Osteoblast (primary cell): ENCODE results near the gene TMEM37. TPM values are rescaled to one million over a fixed set of nuclear protein-coding genes. Genes with fewer than 3 reads are reported as not detected.

Source experiments
- DNase-seq: peaks from one replicate; pipeline ENCODE4 v3.0.0; 2011; ENCODE audit warnings: low spot score, mixed read lengths; ENCODE audit not compliant: insufficient read length; ENCODE audit errors: missing footprints
- H2AFZ ChIP-seq: 2 replicates; pipeline ENCODE4 v1.6.0; 2011; ENCODE audit warnings: mild to moderate bottlenecking, low read length
- H3K27ac ChIP-seq: 2 replicates; pipeline ENCODE4 v1.5.1; 2011; ENCODE audit warnings: mild to moderate bottlenecking, low read depth, low read length, moderate library complexity
- H3K27me3 ChIP-seq: 2 replicates; pipeline ENCODE4 v1.6.0; 2012; ENCODE audit warnings: mild to moderate bottlenecking, control low read depth, inconsistent platforms, low read length, moderate library complexity; ENCODE audit not compliant: insufficient read depth
- H3K36me3 ChIP-seq: 2 replicates; pipeline ENCODE4 v1.5.1; 2011; ENCODE audit warnings: mild to moderate bottlenecking, low read length, control low read depth, moderate library complexity; ENCODE audit not compliant: insufficient read depth
- H3K4me1 ChIP-seq: 2 replicates; pipeline ENCODE4 v1.5.1; 2011; ENCODE audit warnings: mild to moderate bottlenecking, low read length, control low read depth, moderate library complexity; ENCODE audit not compliant: insufficient read depth
- H3K4me2 ChIP-seq: 2 replicates; pipeline ENCODE4 v1.6.0; 2011; ENCODE audit warnings: mild to moderate bottlenecking, low read length; ENCODE audit not compliant: insufficient read depth
- H3K4me3 ChIP-seq: fragments of 200-600 bp; sonication (generic); 3 replicates; pipeline ENCODE4 v1.5.1; 2012; ENCODE audit warnings: mild to moderate bottlenecking, low read length, inconsistent platforms; ENCODE audit not compliant: insufficient read depth
- H3K79me2 ChIP-seq: 2 replicates; pipeline ENCODE4 v1.6.0; 2012; ENCODE audit warnings: mild to moderate bottlenecking, low read length, control low read depth, inconsistent platforms; ENCODE audit not compliant: insufficient read depth
- H3K9me3 ChIP-seq: 2 replicates; pipeline ENCODE4 v1.5.1; 2011; ENCODE audit warnings: low read depth, low read length, control low read depth
- H4K20me1 ChIP-seq: 2 replicates; pipeline ENCODE4 v1.6.0; 2012; ENCODE audit warnings: mild to moderate bottlenecking, low read length, control low read depth; ENCODE audit not compliant: insufficient read depth
- total RNA-seq: library from RNA; depleted of rRNA; stranded (reverse); fragments of >200 nt; gene quantifications from 2 replicates; pipeline ENCODE4 v1.2.3, GENCODE V29; 2012
- TF ChIP-seq, protein P1 (sequence below): IDR thresholded peaks from 2 replicates; pipeline ENCODE4 v1.5.1; 2011; ENCODE audit warnings: mild to moderate bottlenecking, low read depth, low read length, moderate library complexity; ENCODE audit errors: extremely low read depth

Gene TMEM37
- total RNA-seq, 1 donor = 1.1 TPM

DNA sequence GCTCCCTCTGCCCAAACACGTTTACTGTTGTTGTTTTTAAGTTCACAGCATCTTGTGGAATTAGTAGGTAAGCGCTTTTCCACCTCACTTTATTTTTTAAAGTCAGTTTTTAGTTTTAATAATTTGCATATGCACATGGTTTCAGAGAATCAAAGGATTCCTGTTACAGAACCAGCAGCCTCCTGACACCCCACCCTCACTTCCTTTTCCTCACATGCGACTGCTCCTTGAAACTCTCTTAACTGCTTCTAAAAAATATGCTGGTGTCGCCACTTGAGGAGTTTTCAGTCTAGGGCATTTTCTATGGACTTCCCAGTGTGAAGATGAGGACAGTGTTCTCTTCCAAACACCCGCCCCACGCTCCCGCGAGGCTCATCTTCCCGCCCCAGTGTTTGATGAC lies 14.4 kb downstream of the TMEM37 start:
- Histone ChIP-seq H3K27me3 (peaks cover 36% of the 10 kb centered on the region), H3K9me3 (no peaks in the 10 kb centered on the region), H3K79me2 (no peaks in the 10 kb centered on the region), H3K4me1 (no peaks in the 10 kb centered on the region), H3K36me3 (no peaks in the 10 kb centered on the region), H3K27ac (no peak overlapping the region), H2AFZ (no peak overlapping the region), H4K20me1 (no peaks in the 10 kb centered on the region), H3K4me3 (no peak overlapping the region), H3K4me2 (no peak overlapping the region)
- TF ChIP-seq, protein P1, sequence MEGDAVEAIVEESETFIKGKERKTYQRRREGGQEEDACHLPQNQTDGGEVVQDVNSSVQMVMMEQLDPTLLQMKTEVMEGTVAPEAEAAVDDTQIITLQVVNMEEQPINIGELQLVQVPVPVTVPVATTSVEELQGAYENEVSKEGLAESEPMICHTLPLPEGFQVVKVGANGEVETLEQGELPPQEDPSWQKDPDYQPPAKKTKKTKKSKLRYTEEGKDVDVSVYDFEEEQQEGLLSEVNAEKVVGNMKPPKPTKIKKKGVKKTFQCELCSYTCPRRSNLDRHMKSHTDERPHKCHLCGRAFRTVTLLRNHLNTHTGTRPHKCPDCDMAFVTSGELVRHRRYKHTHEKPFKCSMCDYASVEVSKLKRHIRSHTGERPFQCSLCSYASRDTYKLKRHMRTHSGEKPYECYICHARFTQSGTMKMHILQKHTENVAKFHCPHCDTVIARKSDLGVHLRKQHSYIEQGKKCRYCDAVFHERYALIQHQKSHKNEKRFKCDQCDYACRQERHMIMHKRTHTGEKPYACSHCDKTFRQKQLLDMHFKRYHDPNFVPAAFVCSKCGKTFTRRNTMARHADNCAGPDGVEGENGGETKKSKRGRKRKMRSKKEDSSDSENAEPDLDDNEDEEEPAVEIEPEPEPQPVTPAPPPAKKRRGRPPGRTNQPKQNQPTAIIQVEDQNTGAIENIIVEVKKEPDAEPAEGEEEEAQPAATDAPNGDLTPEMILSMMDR = no peak
- no peak for DNase-seq

DNA sequence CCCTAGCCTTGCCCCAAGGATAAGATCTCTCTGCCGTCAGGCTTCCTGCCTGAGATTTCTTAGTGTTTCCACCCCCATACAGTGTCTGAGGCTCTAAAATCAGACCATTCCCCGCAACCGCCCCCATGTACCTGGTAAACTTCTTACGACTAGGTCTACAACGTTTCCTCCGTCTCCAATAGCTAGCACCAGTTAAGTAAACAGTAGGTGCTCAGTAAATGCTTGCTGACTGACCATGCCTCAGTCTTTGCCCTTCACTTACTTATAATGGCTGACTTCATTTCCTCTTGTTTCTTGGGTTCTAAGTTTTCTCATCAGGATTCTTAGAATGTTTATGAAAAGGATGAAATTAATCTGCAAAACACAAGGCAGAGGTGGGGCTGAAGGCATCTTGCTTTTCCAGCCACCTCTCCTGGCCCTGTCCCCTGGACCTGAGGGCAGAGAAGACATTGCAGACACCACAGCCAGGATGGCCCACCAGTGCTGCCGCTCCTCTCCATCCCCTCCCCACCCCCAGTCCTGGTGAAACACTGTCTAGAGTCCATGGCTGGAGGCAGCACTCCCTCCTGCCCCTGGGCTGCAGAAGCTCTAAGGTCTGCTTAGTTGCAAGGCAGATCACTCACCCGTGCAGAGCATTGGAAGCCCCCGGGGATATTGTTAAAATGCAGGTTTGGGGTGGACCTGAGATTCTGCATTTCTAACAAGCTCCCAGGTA lies 16.9 kb downstream of the TMEM37 start:
- Histone ChIP-seq H3K79me2 (no peaks in the 10 kb centered on the region), H3K9me3 (no peaks in the 10 kb centered on the region), H3K27ac (no peak overlapping the region), H3K4me1 (no peaks in the 10 kb centered on the region), H3K36me3 (no peaks in the 10 kb centered on the region), H2AFZ (no peak overlapping the region), H3K27me3 (peaks cover 44% of the 10 kb centered on the region), H3K4me3 (no peak overlapping the region), H4K20me1 (no peaks in the 10 kb centered on the region), H3K4me2 (no peak overlapping the region)
- TF ChIP-seq, protein P1 = no peak
- DNase-seq = peak; percentile 37

DNA sequence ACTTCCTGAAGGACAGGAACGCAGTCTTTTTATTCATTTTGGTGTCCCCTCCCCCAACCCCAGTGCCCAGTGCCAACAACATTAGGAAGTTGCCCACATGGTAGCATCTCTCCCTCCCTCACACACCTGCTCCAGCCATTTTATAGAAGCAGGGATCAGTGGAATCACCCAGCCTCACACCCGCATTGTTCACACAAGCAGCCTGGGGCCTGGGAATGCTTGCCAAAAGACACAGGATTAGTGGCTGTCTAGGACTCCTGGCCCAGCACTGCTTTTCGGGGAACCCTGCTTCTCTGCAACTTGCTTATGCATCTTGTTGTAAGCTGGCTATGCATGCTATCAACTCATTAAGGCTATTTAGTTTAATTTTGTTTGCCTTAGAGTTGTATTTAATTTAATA lies 17.9 kb downstream of the TMEM37 start:
- DNase-seq = no peak
- no peaks in the 10 kb centered on the region for H3K36me3 ChIP-seq
- no peaks in the 10 kb centered on the region for H3K4me1 ChIP-seq
- H3K4me3 ChIP-seq = no peak overlapping the region
- no peaks in the 10 kb centered on the region for H4K20me1 ChIP-seq
- H3K79me2 ChIP-seq = no peaks in the 10 kb centered on the region
- no peak overlapping the region for H2AFZ ChIP-seq
- H3K4me2 ChIP-seq = no peak overlapping the region
- no peak overlapping the region for H3K27ac ChIP-seq
- H3K9me3 ChIP-seq = no peaks in the 10 kb centered on the region
- peaks cover 44% of the 10 kb centered on the region for H3K27me3 ChIP-seq
- TF ChIP-seq, protein P1 = no peak

DNA sequence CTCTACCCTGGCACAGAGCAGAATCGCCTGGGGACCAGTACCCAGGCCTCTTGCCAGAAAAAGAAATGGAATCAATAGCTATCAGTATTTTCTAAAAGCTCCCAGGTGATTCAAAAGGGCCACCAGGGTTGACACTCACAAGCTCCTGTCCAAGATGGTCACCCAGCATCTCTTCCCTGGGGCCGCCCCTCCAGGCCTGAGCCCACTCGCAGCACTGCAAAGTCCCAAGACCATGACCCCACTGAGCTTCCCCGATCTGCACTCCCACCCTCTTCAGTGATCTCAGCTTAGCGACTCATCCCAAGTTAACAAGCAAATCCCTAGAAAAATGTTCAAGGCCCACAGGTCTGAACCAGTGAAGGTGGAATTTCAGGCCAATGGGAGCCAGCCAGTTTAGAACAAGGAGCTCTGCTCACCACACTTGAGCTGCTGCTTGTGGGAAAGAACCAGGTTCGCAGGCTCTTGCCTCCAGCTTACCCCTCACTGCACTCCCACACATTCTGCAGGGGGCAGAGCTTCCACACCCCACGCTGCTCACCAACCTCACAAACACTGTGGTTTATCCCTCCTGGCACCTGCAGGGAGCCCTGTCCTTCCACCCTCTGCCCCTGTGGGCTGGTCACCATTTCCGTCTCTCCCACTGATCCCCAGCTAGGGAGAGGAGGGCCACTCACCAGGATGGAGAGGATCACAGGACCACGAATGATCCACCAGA lies 19.8 kb downstream of the TMEM37 start:
- TF ChIP-seq, protein P1 = no peak
- Histone ChIP-seq H3K4me1 (no peaks in the 10 kb centered on the region), H3K9me3 (no peaks in the 10 kb centered on the region), H3K4me2 (no peak overlapping the region), H3K27ac (no peak overlapping the region), H4K20me1 (no peaks in the 10 kb centered on the region), H3K4me3 (no peak overlapping the region), H3K27me3 (peaks cover 33% of the 10 kb centered on the region), H2AFZ (no peak overlapping the region), H3K79me2 (no peaks in the 10 kb centered on the region), H3K36me3 (no peaks in the 10 kb centered on the region)
- peak; percentile 57 for DNase-seq
